Measurements from ENCODE around the gene TEX261.
"Not testable (repeated sequence)": the region's sequence is repeated elsewhere in the genome, so short reads cannot be mapped to it uniquely, and the experiment has no call there.

Gene TEX261

DNA sequence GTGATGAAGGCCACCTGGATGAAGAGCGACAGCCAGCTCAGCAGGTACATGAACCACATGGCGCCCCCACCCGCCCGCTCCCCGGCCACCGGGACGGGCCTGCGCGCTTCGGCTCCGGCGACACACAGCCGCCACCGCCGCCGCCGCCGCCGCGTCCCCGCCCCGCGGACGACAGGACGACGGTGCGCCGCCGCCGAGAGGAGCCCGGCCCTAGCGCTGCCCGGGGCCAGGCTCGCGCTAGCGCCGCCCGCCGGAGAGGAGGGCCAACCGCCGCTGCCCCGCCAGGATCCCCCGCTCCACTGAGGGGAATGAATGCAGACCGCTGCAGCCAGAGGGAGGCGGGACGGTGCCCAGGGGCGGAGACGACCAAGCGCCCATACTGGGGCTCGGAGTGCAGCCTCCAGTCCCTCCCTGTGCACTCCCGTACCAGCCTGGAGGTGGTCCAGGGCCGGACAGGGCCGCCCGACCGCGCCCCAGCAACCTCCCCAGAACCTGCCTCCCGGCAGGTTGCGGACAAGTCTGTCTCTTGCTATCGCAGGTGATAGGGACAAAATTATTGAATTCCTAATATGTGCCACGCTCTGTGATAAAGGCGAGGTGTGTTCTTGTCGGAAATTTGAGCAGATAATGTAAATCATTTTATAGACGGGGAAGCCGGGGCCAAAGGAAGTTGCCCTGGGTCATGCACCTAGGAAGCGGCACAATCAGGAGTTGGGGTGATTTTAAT is at the start of gene TEX261:
TSS of gene TEX261 (minus strand) at position 175 of the 727 bp plus-strand sequence. CDS start at position 59, 116 bp downstream.
- DNase-seq = peak; percentile 28

DNA sequence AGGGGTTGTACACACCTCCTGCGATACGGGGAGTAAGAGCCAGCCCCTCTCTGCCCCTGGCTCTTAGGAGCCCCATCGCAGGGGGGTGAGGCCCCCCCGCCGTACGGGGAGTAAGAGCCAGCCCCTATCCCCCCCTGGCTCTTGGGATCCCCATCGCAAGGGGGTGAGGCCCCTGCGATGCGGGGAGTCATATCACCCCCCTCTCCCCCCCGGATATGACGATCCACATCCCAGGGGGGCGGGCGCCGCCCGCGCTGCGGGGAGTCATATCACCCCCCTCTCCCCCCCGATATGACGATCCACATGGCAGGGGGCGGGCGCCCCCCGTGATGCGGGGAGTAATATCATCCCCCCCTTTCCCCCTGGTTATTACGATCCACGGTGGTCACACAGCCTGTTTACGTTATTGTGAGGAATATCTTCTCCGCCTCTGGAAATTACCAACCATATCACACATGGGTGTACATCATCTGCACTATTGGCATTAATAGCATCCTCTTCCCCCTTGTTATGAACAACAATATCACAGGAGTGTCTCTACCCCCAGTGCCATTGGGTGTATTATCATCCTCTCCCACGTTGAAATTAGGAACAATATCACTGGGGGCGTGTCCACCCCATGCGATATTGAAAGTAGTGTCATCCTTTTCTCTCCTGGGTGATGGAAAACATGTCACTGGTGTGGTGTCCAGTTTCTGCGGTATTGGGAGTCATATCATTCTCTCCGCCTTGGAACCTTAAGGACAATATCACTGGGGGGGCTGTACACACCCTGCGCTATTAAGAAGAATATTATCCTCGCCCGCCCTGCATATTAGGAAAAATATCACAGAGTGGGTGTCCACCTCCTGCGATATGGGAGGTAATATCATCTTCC is 49.1 kb upstream of the TEX261 start:
- DNase-seq = no peak

DNA sequence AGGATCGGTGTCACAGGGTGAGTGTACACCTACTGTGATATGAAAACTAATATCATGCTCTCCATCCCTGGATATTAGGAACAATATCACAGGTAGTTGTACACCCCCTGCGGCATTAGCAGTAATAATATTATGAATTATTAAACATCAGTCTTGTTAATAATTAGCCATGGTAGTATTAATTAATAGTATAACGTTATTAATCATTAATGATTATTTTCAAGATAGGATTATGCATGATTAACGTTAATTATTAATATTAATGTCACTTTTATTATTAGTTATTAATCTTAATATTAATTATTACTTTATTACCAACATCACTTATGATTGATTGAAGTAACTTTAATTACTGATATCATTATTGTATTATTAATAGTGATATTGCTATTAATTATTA is 47.6 kb upstream of the TEX261 start:
- no peak for DNase-seq

DNA sequence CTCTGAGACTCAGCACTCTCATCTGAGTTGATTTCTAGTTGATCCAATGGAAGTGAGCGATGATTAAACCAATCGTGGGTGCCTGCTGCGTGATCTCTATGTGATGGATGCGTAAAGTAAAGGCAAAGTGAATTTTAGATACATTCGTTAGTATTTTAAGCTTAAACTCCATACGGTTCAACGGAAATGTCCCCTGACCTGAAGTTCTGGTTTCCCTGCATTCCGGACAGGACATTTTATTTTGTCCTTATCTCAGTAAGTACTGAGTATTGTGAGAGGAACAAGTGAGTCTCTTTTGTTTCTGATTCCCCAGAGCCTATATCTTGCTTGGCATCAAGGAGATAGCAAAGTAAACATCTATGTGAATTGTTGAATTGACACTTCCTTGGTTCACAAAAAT is 41.6 kb upstream of the TEX261 start:
- DNase-seq = not testable (repeated sequence)

GRCh38 chr2:71023553-71024243 is 29.0 kb upstream of the TEX261 start:
- not testable (repeated sequence) for DNase-seq

DNA sequence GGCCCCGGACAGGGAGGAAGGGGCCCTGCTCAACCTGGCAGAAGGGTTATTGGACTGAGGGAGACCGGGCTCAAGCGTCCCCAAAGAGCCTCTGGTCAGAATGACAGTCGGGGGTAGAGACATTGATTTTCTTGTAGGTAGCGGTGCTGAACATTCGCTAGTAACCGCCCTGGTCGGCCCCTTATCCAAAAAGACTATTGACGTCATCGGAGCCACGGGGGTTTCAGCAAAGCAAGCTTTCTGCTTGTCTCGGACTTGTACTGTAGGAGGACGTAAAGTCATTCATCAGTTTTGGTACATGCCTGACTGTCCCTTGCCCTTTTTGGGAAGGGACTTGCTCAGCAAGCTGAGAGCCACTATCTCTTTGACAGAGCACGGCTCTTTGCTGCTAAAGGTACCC is 26.7 kb upstream of the TEX261 start:
- DNase-seq = not testable (repeated sequence)

GRCh38 chr2:71019989-71020388 is 25.3 kb upstream of the TEX261 start:
- DNase-seq = not testable (repeated sequence)

GRCh38 chr2:71018625-71019024 is 24.0 kb upstream of the TEX261 start:
- DNase-seq = no peak

DNA sequence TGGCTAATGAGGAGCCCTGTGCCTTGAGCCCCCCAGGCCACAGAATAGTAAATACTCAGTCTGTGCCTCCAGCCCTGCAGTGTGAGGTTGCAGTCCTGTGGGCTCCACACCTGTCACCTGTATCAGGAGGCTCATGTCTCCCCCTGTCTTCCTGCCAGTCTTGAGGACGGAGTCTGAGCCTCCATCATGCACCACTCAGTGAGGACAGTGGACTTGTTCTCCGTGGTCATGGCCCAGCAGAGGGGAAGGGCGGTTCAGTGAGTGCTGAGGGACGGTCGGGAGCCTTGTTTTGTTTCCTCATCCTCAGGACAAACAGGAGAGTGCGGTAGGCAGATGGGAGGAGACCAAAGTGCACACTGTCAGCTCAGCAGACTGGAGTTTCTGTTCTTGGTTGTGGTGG is 17.1 kb upstream of the TEX261 start:
- DNase-seq = not testable (repeated sequence)

GRCh38 chr2:71008342-71008741 is 13.7 kb upstream of the TEX261 start:
- no peak for DNase-seq

DNA sequence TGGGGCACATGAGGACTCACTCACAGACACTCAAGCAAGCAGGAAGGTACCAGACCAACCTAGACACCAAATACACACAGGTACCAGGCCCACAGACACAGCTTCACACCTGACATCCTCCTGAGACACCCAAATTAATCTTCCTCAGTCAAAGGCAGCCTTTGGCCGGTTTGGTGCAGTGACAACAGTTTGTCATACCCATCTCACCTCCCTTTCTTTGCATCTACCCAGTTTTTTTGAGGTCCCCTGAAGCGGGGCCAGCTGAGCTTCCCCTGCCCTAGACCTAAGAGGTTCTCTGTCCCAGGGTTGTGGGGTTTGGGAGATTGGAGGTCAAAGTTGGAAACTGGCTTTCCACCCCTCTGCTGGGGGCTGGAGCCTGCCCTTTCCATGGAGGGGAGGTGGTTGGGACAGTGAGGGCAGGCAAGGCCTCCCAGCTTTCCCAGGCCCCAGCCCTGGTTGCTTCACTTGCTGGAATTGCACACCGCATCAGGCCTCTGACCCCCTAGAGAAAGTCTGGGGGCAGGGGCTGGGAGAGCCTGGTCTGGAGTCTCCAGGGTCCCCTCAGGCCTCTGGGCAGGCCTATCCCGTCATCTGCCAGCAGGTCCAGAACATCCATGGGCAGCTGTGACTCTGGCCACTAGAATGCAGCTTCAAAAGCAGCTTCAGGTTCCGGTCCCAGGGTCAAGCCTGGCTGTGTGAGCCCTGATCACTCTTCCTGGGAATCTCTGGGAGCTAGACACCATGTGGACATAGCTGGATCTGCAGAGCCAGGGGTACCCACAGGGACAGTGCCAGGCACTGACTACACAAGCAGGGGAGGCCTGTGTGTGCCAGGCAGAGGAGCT is 12.5 kb upstream of the TEX261 start:
- DNase-seq = no peak

- DNase-seq = no peak
Measured at GRCh38 chr2:71006323-71006722, 11.7 kb upstream of the TEX261 start.

DNA sequence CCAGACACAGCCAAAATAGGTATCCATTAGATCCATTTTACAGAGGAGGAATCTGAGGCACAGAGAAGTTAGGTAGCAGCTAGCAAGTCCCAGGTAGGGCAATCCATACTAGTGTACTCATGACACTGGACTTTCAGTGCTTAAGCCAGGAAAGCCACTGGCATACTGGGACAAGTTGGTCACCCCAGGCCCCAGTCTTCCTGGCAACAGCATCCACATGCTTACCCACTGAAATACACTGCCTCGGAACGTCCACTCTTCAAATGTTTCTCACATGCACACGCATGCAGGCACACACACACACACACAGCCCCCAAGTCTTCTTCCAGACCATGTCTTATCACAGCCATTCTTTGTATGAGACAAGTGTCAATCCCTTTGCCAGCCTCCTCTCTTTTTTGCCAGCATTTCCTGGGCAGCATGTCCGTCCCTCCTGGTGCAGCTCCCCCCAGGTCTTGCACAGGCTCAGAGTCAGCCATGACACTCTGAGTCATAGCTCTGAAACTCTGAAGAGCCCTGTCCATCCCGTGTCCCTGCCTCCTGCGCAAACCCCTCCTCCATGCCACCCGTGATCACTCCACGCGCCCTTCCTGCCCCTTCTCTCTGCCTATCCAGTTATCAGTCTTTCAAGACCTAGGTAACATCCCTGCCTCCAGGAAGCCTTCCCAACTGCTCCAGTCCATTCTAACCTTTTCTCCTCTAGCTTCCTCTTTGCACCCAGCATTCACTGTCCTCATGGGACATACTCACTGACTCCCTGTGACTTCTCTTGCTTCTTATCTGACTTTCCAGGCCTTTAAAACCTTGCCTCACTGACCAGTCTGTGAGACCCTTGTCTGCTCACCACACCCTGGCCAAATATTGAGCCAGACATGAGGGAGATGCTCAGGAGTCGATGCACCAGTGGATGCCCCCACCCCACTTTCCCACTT is 10.9 kb upstream of the TEX261 start:
- no peak for DNase-seq

DNA sequence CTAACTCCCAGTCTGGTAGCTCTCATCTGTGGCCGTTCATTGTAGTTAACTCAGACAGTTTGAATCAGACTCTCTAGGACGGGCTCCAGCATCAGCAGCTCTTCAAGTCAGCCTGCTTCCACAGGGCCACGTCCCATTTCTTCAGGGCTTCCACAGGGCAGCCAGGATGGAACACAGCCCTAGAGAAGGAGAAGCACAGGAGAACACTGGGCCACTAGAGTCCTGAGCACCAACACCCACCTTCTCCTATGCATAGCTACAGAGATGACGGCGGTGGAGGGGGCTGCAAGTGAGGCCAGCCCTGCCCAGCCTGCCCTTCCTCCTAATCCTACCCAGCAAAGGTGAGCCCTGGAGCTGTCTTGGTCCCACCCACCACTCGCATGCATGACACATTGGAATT is 10.2 kb upstream of the TEX261 start:
- no peak for DNase-seq

DNA sequence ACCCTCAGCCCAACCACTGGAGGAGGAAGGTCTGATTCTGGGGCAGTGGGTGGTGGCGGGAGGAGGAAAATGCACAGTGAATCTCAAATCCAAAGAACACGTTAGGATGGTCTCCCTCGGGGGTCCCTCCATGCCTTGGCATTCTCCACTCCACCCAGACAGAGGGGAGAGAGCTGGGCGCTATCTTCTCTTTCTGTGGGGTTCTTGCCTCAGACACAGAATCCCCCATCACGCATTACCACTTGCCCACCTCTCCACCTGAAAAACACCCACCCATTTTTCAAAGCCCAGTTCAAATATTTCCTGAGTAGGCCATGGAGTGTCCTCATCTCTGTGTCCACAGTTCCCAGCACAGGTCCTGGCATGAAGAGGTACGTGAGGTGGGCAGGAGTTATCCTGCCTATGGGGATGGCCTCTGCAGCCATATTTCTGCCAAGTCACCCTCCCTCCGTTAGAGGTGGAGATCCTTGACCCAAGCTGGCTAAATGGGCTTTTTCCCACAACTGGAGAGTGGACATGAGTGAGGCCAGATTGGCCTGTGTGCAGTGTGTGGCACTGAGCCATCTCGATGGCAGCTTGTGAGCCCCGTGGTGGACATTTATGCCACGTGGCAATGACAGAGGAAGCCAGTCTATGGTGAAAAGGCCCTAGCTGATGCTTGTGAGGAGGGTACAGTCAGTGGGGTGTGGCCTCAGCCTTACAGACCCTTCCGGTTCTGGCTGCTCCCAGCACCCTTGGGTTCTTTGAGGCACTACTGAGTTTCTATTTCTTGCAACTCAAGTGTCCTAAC is 9.5 kb upstream of the TEX261 start:
- no peak for DNase-seq

GRCh38 chr2:71003396-71003795 is 8.7 kb upstream of the TEX261 start:
- DNase-seq = no peak

DNA sequence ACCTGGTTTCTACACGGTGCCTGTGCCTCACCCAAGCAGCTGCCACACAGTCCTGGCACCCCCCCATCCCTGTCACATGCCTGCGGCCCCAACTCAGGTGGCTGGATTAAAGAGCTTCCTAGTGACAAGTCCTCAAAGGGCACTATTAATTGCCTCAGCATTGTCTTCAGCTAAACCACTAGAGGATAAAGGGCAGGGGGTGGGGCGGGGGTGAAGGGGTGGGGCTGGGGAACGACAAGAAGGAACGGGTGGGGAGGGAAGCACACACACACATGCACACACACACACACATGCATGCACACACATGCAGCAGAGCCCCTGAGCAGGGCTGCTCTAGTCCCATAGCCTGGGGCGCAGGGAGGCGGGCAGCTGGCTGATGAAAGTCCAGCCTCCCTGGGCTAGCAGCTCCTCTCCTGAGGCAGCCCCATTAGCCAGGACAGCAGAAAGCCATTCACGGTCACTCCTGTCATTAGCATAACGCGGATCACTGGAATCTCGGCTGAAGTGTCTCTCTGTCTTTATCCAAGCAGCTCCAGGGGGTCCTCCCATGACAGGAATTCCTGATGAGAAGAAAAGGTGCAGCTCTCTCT is 7.4 kb upstream of the TEX261 start:
- no peak for DNase-seq

GRCh38 chr2:71001592-71001927 is 6.9 kb upstream of the TEX261 start:
- no peak for DNase-seq

GRCh38 chr2:71000780-71001591 is 6.3 kb upstream of the TEX261 start:
- DNase-seq = no peak

All from NCI-H1436 treated with DMSO at 0.1 percent for 48 hours (cell line).